ENCODE results near the gene TRPV4.

Gene TRPV4

DNA sequence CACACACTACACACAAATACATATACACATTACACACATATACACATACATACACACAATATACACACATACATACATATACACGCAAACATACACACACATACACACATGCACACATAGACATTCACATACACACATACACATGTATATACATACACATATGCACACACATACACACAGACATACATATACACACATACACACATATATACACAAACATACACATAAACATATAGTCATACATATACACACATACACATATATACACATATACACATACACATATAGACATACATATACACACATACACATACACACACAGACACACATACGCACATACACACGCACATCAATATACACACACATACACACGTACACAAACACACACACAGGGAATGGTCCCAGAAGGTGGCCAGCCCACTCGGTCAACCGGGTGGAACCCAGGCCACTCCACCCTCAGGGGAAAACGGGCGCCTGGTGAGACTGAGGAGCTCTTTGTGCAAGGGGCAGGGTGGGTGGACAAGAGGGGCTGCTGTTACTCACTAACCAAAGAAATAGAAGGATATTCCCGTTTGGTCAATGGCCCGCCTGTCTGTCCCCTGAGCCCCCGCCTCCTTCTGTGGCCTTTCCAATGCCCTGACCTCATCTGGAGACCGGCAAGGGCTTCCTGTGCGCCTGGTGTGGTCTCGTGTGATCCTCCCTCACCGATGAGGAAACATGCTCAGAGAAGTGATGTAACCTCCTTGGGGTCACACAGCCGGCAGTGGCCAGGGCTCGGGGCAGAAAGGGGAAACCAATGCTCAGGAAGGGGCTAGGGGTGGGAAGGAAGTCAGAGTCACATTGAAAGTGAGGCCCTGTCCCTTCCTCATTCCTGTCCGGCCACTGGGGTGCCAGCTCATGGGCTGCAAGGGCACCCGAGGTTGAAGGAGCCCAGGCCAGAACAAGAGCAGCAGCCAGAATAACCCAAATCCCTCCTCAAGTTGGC, 5.3 kb downstream of the TRPV4 start:
- no peak for FAIRE-seq

DNA sequence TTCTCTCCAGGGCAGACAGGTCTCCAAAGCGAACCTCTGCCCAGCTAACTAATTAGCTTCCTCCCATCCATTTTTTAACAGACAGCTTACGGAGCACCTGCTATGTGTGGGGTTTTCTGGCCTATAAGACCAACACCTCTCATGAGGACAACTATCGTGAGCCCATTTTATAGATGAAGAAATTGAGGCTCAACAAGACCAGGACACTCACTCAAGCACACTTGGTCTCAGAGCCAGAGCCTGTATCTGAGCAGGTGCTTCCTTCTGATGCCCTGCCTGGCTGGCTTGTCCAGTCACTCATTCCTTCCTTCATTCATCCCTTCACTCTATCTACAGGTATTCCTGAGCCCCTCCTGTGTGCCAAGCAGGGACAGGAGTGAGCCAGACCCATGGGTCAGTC, 6.1 kb downstream of the TRPV4 start:
- FAIRE-seq: no peak

DNA sequence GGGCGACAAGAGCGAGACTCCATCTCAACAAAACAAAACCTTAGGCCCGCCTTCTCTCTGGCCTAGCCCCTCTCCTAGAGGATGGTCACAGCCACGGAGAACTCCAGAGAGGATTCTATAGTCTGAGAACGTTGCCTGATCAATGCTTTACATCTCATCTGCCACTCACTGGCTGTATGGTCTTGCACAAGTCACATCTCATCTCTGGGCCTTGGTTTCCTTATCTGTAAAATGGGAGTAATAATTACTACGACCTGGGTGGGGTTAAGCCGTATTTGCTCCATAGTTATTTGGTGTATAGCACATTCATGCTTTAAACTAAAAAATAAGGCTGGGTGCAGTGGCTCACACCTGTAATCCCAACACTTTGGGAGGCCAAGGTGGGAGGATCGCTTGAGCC, 8.5 kb downstream of the TRPV4 start:
- FAIRE-seq: no peak

DNA sequence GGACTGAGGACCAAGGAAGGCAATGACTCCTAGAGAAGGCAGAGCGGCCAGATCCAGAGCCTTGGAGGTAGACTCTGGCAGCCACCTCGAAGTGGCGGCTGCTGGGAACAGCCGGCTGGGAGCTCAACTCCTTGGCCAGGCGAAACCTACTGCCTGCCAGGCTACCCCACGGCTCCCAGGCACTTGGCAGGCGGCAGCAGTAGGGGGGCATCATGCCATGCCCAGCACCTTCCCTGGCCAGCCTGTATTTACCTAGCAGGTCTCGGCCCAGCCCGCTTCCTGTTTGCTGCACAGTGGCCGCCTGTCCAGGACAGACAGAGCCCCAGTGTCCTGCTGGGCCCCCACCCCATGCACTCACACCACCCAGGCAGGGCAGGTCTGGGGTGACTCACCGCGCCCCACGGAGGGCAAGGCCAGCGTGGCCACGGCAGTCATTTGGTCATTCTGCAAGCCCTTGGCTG, 10.2 kb downstream of the TRPV4 start:
- no peak for FAIRE-seq

- no peak for FAIRE-seq
Measured at GRCh38 chr12:109822416-109822815, 10.8 kb downstream of the TRPV4 start.

- no peak for FAIRE-seq
Measured at GRCh38 chr12:109821968-109822367, 11.2 kb downstream of the TRPV4 start.

- no peak for FAIRE-seq
Measured at GRCh38 chr12:109820816-109821381, 12.3 kb downstream of the TRPV4 start.

DNA sequence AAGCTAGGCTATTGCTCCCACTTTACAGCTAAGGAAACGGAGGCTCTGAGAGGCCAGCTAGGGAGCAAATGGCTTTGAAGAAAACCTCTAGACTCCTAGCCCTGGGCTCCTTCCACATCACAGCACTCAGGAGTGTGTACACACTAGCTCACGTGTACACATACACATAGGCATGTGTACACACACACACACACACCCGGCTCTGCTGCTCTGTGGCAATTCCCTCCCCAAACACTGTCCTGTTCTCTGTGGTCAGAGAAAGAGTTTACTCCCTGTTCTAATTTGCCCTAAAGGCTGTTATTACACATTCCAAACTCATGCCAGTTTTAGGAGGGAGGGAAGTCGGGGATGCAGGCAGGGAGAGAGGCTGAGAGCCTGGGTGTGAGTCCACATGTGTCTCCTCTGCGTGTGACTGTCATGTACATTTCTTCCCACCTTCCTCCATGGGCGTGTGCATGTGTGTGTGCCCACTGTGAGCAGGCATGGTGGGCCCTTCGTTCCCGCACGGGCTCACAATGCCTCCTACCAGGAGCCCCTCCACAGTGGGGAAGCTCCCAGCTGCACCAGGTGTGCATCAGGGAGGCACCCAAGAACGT, 14.2 kb downstream of the TRPV4 start:
- no peak for FAIRE-seq

GRCh38 chr12:109818253-109818652, 14.9 kb downstream of the TRPV4 start:
- FAIRE-seq: no peak

GRCh38 chr12:109817627-109818231, 15.5 kb downstream of the TRPV4 start:
- FAIRE-seq: no peak

- no peak for FAIRE-seq
Measured at GRCh38 chr12:109816870-109817269, 16.3 kb downstream of the TRPV4 start.

GRCh38 chr12:109815757-109816617, 17.2 kb downstream of the TRPV4 start:
- FAIRE-seq: no peak

GRCh38 chr12:109815225-109815624, 18.0 kb downstream of the TRPV4 start:
- FAIRE-seq: no peak

- FAIRE-seq: no peak
Measured at GRCh38 chr12:109814600-109815150, 18.5 kb downstream of the TRPV4 start.

DNA sequence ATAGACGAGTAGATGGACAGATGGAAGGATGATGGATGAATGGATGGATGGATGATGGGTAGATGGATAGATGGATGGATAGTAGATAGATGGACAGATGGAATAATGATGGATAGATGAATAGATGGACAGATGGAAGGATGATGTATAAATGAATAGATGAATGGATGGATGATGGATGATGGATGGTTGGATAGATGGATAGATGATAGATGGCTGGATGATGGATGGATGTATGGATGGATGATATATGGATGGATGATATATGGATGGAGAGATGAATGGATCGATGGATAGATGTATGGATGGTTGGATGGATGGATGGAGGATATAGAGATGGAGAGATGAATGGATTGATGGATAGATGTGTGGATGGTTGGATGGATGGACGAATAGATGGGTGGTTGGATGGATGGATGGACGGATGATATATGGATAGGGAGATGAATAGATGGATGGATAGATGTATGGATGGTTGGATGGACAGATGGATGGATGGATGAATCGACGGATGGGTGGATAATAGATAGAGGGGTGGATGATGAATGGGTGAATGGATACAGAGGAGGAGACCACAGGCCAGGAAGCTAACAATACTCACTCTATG, 19.3 kb downstream of the TRPV4 start:
- FAIRE-seq: no peak

DNA sequence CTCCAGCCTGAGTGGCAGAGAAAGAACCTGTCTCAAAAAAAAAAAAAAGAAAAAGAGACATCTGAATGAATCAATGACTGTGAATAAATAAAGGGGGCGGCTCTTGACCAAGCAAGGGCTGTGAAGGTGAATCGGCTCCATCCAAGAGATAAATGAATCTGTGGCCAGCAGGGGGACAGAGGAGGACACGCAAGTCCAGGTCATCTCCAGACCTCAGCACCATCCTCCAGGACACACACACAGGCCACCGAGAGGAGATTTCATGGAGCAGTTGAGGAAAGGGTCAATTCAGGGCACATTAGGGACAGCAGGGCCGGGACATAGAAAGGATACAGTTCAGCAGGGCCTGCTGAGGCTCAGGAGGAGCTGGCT, 21.6 kb downstream of the TRPV4 start:
- no peak for FAIRE-seq

DNA sequence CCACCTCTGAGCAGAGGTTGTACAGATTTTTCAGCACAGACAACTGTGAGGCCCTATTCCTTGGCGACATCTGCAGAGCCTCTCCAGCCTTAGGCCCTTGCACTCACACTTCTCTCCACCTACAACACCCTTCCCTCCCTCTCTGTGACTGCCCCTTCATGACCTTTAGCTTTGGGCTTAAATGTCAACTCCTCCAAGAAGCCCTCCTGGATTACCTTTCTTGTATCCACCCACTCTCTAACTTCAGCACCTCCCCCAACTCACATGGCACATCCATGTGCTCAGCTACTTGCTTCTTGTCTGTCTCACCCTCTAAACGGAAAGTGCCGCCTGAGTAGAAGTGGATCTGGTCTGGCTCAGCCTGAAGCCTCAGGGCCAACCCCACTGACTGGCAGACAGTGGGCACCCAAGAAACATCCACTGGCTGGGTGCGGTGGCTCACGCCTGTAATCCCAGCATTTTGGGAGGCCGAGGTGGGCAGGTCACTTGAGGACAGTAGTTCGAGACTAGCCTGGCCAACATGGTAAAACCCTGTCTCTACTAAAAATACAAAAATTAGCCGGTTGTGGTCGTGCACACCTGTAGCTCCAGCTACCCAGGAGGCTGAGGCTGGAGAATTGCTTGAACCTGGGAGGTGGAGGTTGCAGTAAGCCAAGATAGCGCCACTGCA, 22.1 kb downstream of the TRPV4 start:
- no peak for FAIRE-seq

- FAIRE-seq: no peak
Measured at GRCh38 chr12:109808876-109809646, 24.1 kb downstream of the TRPV4 start.

DNA sequence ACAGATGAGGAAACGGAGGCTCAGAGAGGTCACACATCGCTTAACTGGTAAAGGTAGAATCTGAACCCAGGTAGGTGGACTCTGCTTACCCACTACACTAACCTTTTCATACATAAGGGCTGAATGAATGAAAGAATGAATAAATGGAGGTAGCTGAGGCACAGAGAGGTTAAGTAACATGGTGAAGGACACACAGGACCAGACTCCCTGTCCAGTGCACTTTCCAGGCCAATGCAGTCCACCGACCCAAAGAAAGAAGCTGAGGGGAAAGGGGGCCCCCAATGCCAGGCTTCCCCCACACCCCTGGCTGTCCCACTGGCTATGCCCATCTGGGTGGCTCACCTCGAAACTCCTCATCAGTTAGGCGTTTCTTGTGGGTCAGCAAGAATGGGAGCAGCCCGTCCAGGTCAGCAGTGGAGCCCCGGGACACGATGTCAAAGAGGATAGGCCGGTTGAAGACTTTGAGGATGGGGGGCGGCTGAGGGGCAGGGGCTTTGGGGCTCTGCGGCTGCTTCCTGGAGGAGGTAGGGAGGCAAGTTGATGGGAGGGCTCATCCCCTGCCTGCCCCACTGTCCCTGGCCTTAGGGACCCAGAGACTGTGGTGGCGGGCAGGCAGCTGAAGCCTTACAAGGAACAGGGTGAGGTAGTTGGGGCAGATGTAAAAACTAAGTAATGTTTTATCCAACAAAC, 25.1 kb downstream of the TRPV4 start:
- FAIRE-seq: no peak

Data from colon (tissue), 2 donors.